GM23338 (cell line): Measurements from ENCODE around the gene KIF2C. TPM values are rescaled to one million over a fixed set of nuclear protein-coding genes. Genes with fewer than 3 reads are reported as not detected.

Experiments used
- ATAC-seq: fragments of 200-7000 bp; cut with Tn5 transposase; 3 replicates; pipeline ENCODE4 v1.9.1; 2020
- DNase-seq: peaks from one replicate; pipeline ENCODE4 v3.0.0-alpha.2; 2015; ENCODE audit warnings: low spot score
- H2AFZ ChIP-seq: fragments of 200-600 bp; sonication (generic); 2 replicates; pipeline ENCODE4 v1.8.0; 2016; ENCODE audit warnings: antibody characterized with exemption, mild to moderate bottlenecking, moderate library complexity
- H3F3A ChIP-seq: fragments of 200-600 bp; sonication (generic); replicated peaks from 2 replicates; pipeline ENCODE4 v1.8.0; 2017; ENCODE audit warnings: antibody characterized with exemption, mixed run types, low read depth
- H3K27ac ChIP-seq: fragments of 200-600 bp; sonication (generic); 2 replicates; pipeline ENCODE4 v1.6.1; 2016; ENCODE audit warnings: low read depth
- H3K27me3 ChIP-seq: fragments of 200-600 bp; sonication (generic); 2 replicates; pipeline ENCODE4 v1.8.0; 2016; ENCODE audit warnings: mild to moderate bottlenecking, mixed run types, moderate library complexity; ENCODE audit not compliant: insufficient read depth
- H3K36me3 ChIP-seq: fragments of 200-600 bp; sonication (generic); 2 replicates; pipeline ENCODE4 v1.8.0; 2016; ENCODE audit warnings: mild to moderate bottlenecking; ENCODE audit not compliant: insufficient read depth
- H3K4me1 ChIP-seq: fragments of 200-600 bp; sonication (generic); 2 replicates; pipeline ENCODE4 v1.8.0; 2016; ENCODE audit warnings: mild to moderate bottlenecking, moderate library complexity; ENCODE audit not compliant: insufficient read depth
- H3K4me2 ChIP-seq: fragments of 200-600 bp; sonication (generic); 2 replicates; pipeline ENCODE4 v1.7.1; 2017; ENCODE audit warnings: mixed run types
- H3K4me3 ChIP-seq: fragments of 200-600 bp; sonication (generic); 2 replicates; pipeline ENCODE4 v1.6.1; 2016; ENCODE audit warnings: mixed run types
- H3K79me2 ChIP-seq: fragments of 200-600 bp; sonication (generic); replicated peaks from 2 replicates; pipeline ENCODE4 v1.8.0; 2017; ENCODE audit warnings: mild to moderate bottlenecking; ENCODE audit not compliant: insufficient read depth
- H3K9me2 ChIP-seq: fragments of 200-600 bp; sonication (generic); 2 replicates; pipeline ENCODE4 v1.8.0; 2017; ENCODE audit not compliant: insufficient read depth
- H4K20me1 ChIP-seq: fragments of 200-600 bp; sonication (generic); replicated peaks from 2 replicates; pipeline ENCODE4 v1.8.0; 2017; ENCODE audit warnings: mild to moderate bottlenecking; ENCODE audit not compliant: insufficient read depth
- H3K27ac Mint-ChIP-seq: 2 replicates; pipeline ENCODE4 v1.8.0; 2020; ENCODE audit warnings: inconsistent platforms, mild to moderate bottlenecking, moderate library complexity, mixed read lengths
- H3K27me3 Mint-ChIP-seq: 3 replicates; pipeline ENCODE4 v1.8.0; 2022; ENCODE audit warnings: low read depth, mild to moderate bottlenecking, moderate library complexity, mixed read lengths, inconsistent platforms; ENCODE audit not compliant: insufficient read depth, poor library complexity
- H3K36me3 Mint-ChIP-seq: 3 replicates; pipeline ENCODE4 v1.8.0; 2021; ENCODE audit warnings: low read depth, mild to moderate bottlenecking, inconsistent platforms, moderate library complexity, mixed read lengths
- H3K4me1 Mint-ChIP-seq: 3 replicates; pipeline ENCODE4 v1.8.0; 2020; ENCODE audit warnings: mild to moderate bottlenecking, inconsistent platforms, mixed read lengths
- H3K4me3 Mint-ChIP-seq: 3 replicates; pipeline ENCODE4 v1.8.0; 2021; ENCODE audit warnings: moderate library complexity, mild to moderate bottlenecking, inconsistent platforms, mixed read lengths
- H3K9me3 Mint-ChIP-seq: 3 replicates; pipeline ENCODE4 v1.8.0; 2020; ENCODE audit warnings: moderate library complexity, mild to moderate bottlenecking, inconsistent platforms, mixed read lengths
- CREB1 ChIP-seq: fragments of 250-450 bp; sonication (Bioruptor Pico); IDR thresholded peaks from 2 replicates; pipeline ENCODE4 v1.5.0; 2020; ENCODE audit warnings: low read depth, mild to moderate bottlenecking, moderate library complexity
- CTCF ChIP-seq, 2 experiments: fragments of 200-600 bp in 1 of 2; sonication (generic) in 1 of 2; conservative IDR thresholded peaks; 2 replicates each; pipeline versions ENCODE4 v1.5.1 to v1.6.1; 2016 to 2017; ENCODE audit warnings: antibody characterized with exemption in 2 of 2, low read depth in 2 of 2, mild to moderate bottlenecking in 2 of 2, moderate library complexity in 1 of 2
- EZH2phosphoT487 ChIP-seq: fragments of 200-600 bp; sonication (generic); IDR thresholded peaks from one replicate; pipeline ENCODE4 v1.8.1; 2018; ENCODE audit warnings: antibody characterized with exemption; ENCODE audit not compliant: unreplicated experiment
- ZNF114 ChIP-seq: fragments of 250-450 bp; sonication (Bioruptor Pico); IDR thresholded peaks from 2 replicates; pipeline ENCODE4 v1.5.0; 2020; ENCODE audit warnings: mild to moderate bottlenecking, moderate library complexity
- ZNF462 ChIP-seq: fragments of 250-450 bp; sonication (Bioruptor Pico); IDR thresholded peaks from 2 replicates; pipeline ENCODE4 v1.5.0; 2020; ENCODE audit warnings: mild to moderate bottlenecking, moderate library complexity
- polyA plus RNA-seq: library from polyadenylated mRNA; unstranded; fragments of >200 nt; fragmentation: Nextera tagmentation; extraction: Ambion mirVana; gene quantifications from 2 replicates; pipeline ENCODE4 v1.2.1, GENCODE V29; 2016
- total RNA-seq: library from RNA; depleted of rRNA; stranded (reverse); fragments of >200 nt; shearing (Covaris generic); gene quantifications from 2 replicates; pipeline ENCODE4 v1.2.3, GENCODE V29; 2014

KIF2C gene
- total and polyA plus RNA-seq, 2 experiments from 2014 or later = 38.0 to 62.9 TPM

GRCh38 chr1:44718091-44718490, 21.5 kb upstream of the KIF2C start (continued):
- TF ChIP-seq ZNF462 (CRISPR knock-in tag) = no peak

- Mint-ChIP-seq H3K9me3 (no peaks in the 10 kb centered on the region; the same call in 2 of the 3 replicates), H3K4me3 (no peak overlapping the region), H3K27me3 (peaks cover 10% of the 10 kb centered on the region), H3K27ac (no peak overlapping the region), H3K4me1 (no peaks in the 10 kb centered on the region; the same call in 2 of the 3 replicates), H3K36me3 (no peaks in the 10 kb centered on the region)
- TF ChIP-seq ZNF114 = no peak
- no peak for TF ChIP-seq CTCF (conservative IDR thresholded peaks at IDR 0.05; ENCODE audit: low read depth in 2 of 2)
- TF ChIP-seq CREB1 (CRISPR knock-in tag) = no peak
- TF ChIP-seq EZH2phosphoT487 = no peak
- DNase-seq = no peak
- ATAC-seq = no peak
- no peak overlapping the region for H2AFZ ChIP-seq
- no peak overlapping the region for H3K4me3 ChIP-seq
- H4K20me1 ChIP-seq = no peaks in the 10 kb centered on the region
- no peaks in the 10 kb centered on the region for H3K4me1 ChIP-seq
- H3F3A ChIP-seq = 0 out of 2 replicates have a peak, but pooled peaks cover 3% of the 10 kb centered on the region
- no peaks in the 10 kb centered on the region for H3K9me2 ChIP-seq
- H3K79me2 ChIP-seq = no peaks in the 10 kb centered on the region
- no peaks in the 10 kb centered on the region for H3K36me3 ChIP-seq
- H3K27me3 ChIP-seq = no peaks in the 10 kb centered on the region
- H3K27ac ChIP-seq = no peak overlapping the region
- no peak overlapping the region for H3K4me2 ChIP-seq
Measured at GRCh38 chr1:44719318-44719717, 20.3 kb upstream of the KIF2C start.
